CD4-positive, alpha-beta memory T cell (primary cell): ENCODE measurements around the gene SULT1A2. TPM values are rescaled to one million over a fixed set of nuclear protein-coding genes. Genes with fewer than 3 reads are reported as not detected.
"Not testable (repeated sequence)": the region's sequence is repeated elsewhere in the genome, so short reads cannot be mapped to it uniquely, and the experiment has no call there.

Experiments used
- CTCF ChIA-PET: fragments of 350-600 bp; sonication (Branson Sonifier 250); formaldehyde crosslinking; loops from one replicate; lab custom pipeline; 2021; ENCODE audit warnings: inconsistent platforms; ENCODE audit not compliant: partially characterized antibody; lab: Charles Lee
- POLR2A ChIA-PET: fragments of 350-600 bp; sonication (Branson Sonifier 250); formaldehyde crosslinking; loops from one replicate; lab custom pipeline; 2021; ENCODE audit not compliant: partially characterized antibody; lab: Charles Lee
- DNase-seq, 5 donors: peaks; one replicate each; pipeline versions ENCODE4 v3.0.0 to v3.0.0-alpha.2; 2020 to 2022; ENCODE audit warnings: mixed read lengths in 1 of 5
- H3K27ac ChIP-seq: one replicate; pipeline ENCODE4 v1.7.0; 2013; ENCODE audit warnings: low read depth, low read length
- H3K27me3 ChIP-seq: 2 replicates; pipeline ENCODE4 v1.7.0; 2013; ENCODE audit warnings: mild to moderate bottlenecking, low read length, moderate library complexity; ENCODE audit not compliant: insufficient read depth
- H3K36me3 ChIP-seq: 2 replicates; pipeline ENCODE4 v1.7.0; 2013; ENCODE audit warnings: mild to moderate bottlenecking, low read length, moderate library complexity; ENCODE audit not compliant: insufficient read depth
- H3K4me1 ChIP-seq: 2 replicates; pipeline ENCODE4 v1.7.0; 2013; ENCODE audit warnings: mild to moderate bottlenecking, low read length, moderate library complexity; ENCODE audit not compliant: insufficient read depth
- H3K4me3 ChIP-seq, 2 donors: one replicate each; pipeline ENCODE4 v1.7.0; 2013; ENCODE audit warnings: low read length in 2 of 2, mild to moderate bottlenecking in 1 of 2
- H3K9me3 ChIP-seq, 2 donors: one replicate each; pipeline ENCODE4 v1.7.0; 2013; ENCODE audit warnings: low read length in 2 of 2, control low read depth in 1 of 2; ENCODE audit not compliant: control insufficient read depth in 1 of 2
- H3K27ac Mint-ChIP-seq, 7 donors: one replicate each; pipeline ENCODE4 v1.8.0; 2020 to 2021; ENCODE audit warnings: mixed read lengths in 7 of 7, mild to moderate bottlenecking in 6 of 7, inconsistent platforms in 3 of 7, moderate library complexity in 3 of 7
- H3K27me3 Mint-ChIP-seq, 2 donors: one replicate each; pipeline ENCODE4 v1.8.0; 2020 to 2021; ENCODE audit warnings: mixed read lengths in 2 of 2
- H3K36me3 Mint-ChIP-seq, 2 donors: one replicate each; pipeline ENCODE4 v1.8.0; 2020 to 2021; ENCODE audit warnings: mixed read lengths in 2 of 2, inconsistent platforms in 1 of 2, mild to moderate bottlenecking in 1 of 2
- H3K4me1 Mint-ChIP-seq, 4 donors: one replicate each; pipeline ENCODE4 v1.8.0; 2020 to 2021; ENCODE audit warnings: mixed read lengths in 4 of 4, mild to moderate bottlenecking in 1 of 4
- H3K4me3 Mint-ChIP-seq, 8 donors: one replicate each; pipeline ENCODE4 v1.8.0; 2020 to 2021; ENCODE audit warnings: mixed read lengths in 8 of 8, mild to moderate bottlenecking in 7 of 8, moderate library complexity in 6 of 8, inconsistent platforms in 3 of 8
- H3K9me3 Mint-ChIP-seq, 8 donors: one replicate each; pipeline ENCODE4 v1.8.0; 2020 to 2021; ENCODE audit warnings: mixed read lengths in 8 of 8, mild to moderate bottlenecking in 5 of 8, inconsistent platforms in 3 of 8, moderate library complexity in 1 of 8
- intact Hi-C: fragments of 100-400 bp; cut with micrococcal nuclease; formaldehyde crosslinking; loops from one replicate; pipeline ENCODE4 v1.15.1; 2023
- polyA plus RNA-seq, 2 donors: library from polyadenylated mRNA; unstranded; fragments of 300-500 nt; fragmentation: Illumina TruSeq; gene quantifications; one replicate each; pipeline ENCODE4 v1.2.3, GENCODE V29; 2021
- total RNA-seq, 2 experiments: library from RNA; stranded (reverse); gene quantifications; one replicate each; pipeline ENCODE4 v1.2.3, GENCODE V29; 2021

SULT1A2 gene
- total and polyA plus RNA-seq, 4 experiments from 2014 or later, result 0.18 to 0.49 (median 0.22) TPM

GRCh38 chr16:28614561-28614960 lies 17.7 kb upstream of the SULT1A2 start:
- H3K4me3 Mint-ChIP-seq, H3K36me3 Mint-ChIP-seq, intact Hi-C loops, H3K27ac ChIP-seq, DNase-seq, H3K36me3 ChIP-seq, H3K27ac Mint-ChIP-seq, H3K27me3 Mint-ChIP-seq, CTCF ChIA-PET, H3K9me3 ChIP-seq, POLR2A ChIA-PET, H3K9me3 Mint-ChIP-seq, H3K4me1 ChIP-seq, H3K4me3 ChIP-seq, H3K27me3 ChIP-seq: not testable (repeated sequence)
- peaks cover 3 to 17% (median 8%) of the 10 kb centered on the region in 4 donors for H3K4me1 Mint-ChIP-seq

GRCh38 chr16:28613912-28614311 lies 17.1 kb upstream of the SULT1A2 start:
- H3K9me3 ChIP-seq, H3K36me3 Mint-ChIP-seq, H3K27ac ChIP-seq, H3K27ac Mint-ChIP-seq, CTCF ChIA-PET, H3K4me1 ChIP-seq, H3K4me3 Mint-ChIP-seq, H3K27me3 ChIP-seq, H3K9me3 Mint-ChIP-seq, DNase-seq, POLR2A ChIA-PET, H3K4me3 ChIP-seq, H3K27me3 Mint-ChIP-seq, H3K36me3 ChIP-seq, intact Hi-C loops: not testable (repeated sequence)
- peaks cover 3 to 17% (median 8%) of the 10 kb centered on the region in 4 donors for H3K4me1 Mint-ChIP-seq

- POLR2A ChIA-PET, H3K36me3 Mint-ChIP-seq, H3K36me3 ChIP-seq, DNase-seq, H3K27ac Mint-ChIP-seq, H3K4me3 Mint-ChIP-seq, H3K9me3 ChIP-seq, H3K27me3 ChIP-seq, H3K4me1 ChIP-seq, H3K9me3 Mint-ChIP-seq, intact Hi-C loops, H3K27ac ChIP-seq, CTCF ChIA-PET, H3K4me3 ChIP-seq, H3K27me3 Mint-ChIP-seq: not testable (repeated sequence)
- peaks cover 3 to 17% (median 8%) of the 10 kb centered on the region in 4 donors for H3K4me1 Mint-ChIP-seq
These were observed 15.8 kb upstream of the SULT1A2 start for GRCh38 chr16:28612359-28613280.

- H3K4me1 ChIP-seq, result no peaks in the 10 kb centered on the region
- no peak overlapping the region for H3K27ac ChIP-seq
- CTCF ChIA-PET, result no interaction called here
- intact Hi-C loops, result no loop called here
- Mint-ChIP-seq H3K27ac (peak overlapping the region in 5 of 7 donors; percentile 9 to 71 (median 32)), H3K4me1 (peaks cover 2 to 14% (median 7%) of the 10 kb centered on the region in 4 donors), H3K9me3 (no peaks in the 10 kb centered on the region), H3K4me3 (peak overlapping the region in 1 of 8 donors; percentile 6), H3K36me3 (no peaks in the 10 kb centered on the region), H3K27me3 (no peaks in the 10 kb centered on the region)
- no peak overlapping the region for H3K4me3 ChIP-seq
- POLR2A ChIA-PET, result no interaction called here
- H3K27me3 ChIP-seq, result no peaks in the 10 kb centered on the region
- DNase-seq, result no peak
- no peaks in the 10 kb centered on the region for H3K36me3 ChIP-seq
- no peaks in the 10 kb centered on the region for H3K9me3 ChIP-seq
These were observed 13.8 kb upstream of the SULT1A2 start for GRCh38 chr16:28610595-28611191.

GRCh38 chr16:28609631-28610594 lies 13.1 kb upstream of the SULT1A2 start, which contains the start of gene SULT1A1:
Gene SULT1A1 (minus strand): TSS chr16:28610044. CDS start chr16:28608855, 1,189 bp downstream.
- no peaks in the 10 kb centered on the region for H3K27me3 Mint-ChIP-seq
- Histone ChIP-seq H3K4me1 (no peaks in the 10 kb centered on the region), H3K36me3 (no peaks in the 10 kb centered on the region), H3K27ac (no peak within 1 kb of the TSS), H3K4me3 (no peak within 1 kb of the TSS), H3K27me3 (no peaks in the 10 kb centered on the region), H3K9me3 (no peaks in the 10 kb centered on the region)
- peaks cover 2 to 11% (median 6%) of the 10 kb centered on the region in 4 donors for H3K4me1 Mint-ChIP-seq
- H3K36me3 Mint-ChIP-seq, result no peaks in the 10 kb centered on the region
- H3K4me3 Mint-ChIP-seq, result peak within 1 kb of the TSS in 1 of 8 donors; percentile 6
- intact Hi-C loops, result no loop called here
- H3K9me3 Mint-ChIP-seq, result no peaks in the 10 kb centered on the region
- ChIA-PET POLR2A (no interaction called here), CTCF (no interaction called here)
- DNase-seq, result no peak
- H3K27ac Mint-ChIP-seq, result peak within 1 kb of the TSS in 5 of 7 donors; percentile 47 to 71 (median 57)

GRCh38 chr16:28608867-28609596 lies 12.2 kb upstream of the SULT1A2 start:
- DNase-seq, H3K27ac ChIP-seq, intact Hi-C loops, H3K27me3 ChIP-seq, H3K4me3 ChIP-seq, H3K9me3 Mint-ChIP-seq, H3K27me3 Mint-ChIP-seq, H3K4me3 Mint-ChIP-seq, POLR2A ChIA-PET, H3K36me3 ChIP-seq, H3K36me3 Mint-ChIP-seq, H3K9me3 ChIP-seq, H3K4me1 ChIP-seq, CTCF ChIA-PET: not testable (repeated sequence)
- H3K4me1 Mint-ChIP-seq, result peaks cover 2 to 11% (median 6%) of the 10 kb centered on the region in 4 donors
- peak overlapping the region in 3 of 7 donors; percentile 47 to 57 (median 51) for H3K27ac Mint-ChIP-seq
